Epithelial cell of prostate (primary cell): Measurements from ENCODE around the gene MAP2K2.

Experiments used
- DNase-seq: peaks from one replicate; pipeline ENCODE4 v3.0.0-alpha.2; 2011; ENCODE audit warnings: low read depth, low spot score
- H3K27ac ChIP-seq: fragments of 450-650 bp; 2 replicates; pipeline ENCODE4 v1.5.1; 2017; ENCODE audit warnings: mild to moderate bottlenecking

MAP2K2 gene

DNA sequence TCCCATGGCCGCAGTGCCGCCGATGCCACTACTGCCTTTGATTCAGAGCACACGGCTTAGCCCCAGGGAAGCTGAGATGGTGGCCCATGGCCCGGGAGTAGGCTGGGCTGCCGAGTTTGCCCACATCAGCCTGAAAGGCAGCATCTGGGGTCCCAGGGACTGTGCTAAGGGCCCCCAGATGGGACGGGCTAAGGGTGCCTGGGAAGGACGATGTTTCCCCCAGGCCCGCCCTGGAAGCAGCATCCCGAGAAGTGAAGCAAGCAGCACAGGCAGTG is 22.5 kb downstream of the MAP2K2 start:
- no peak overlapping the region for H3K27ac ChIP-seq
- no peak for DNase-seq

- DNase-seq = no peak
- no peak overlapping the region for H3K27ac ChIP-seq
These were observed 23.1 kb downstream of the MAP2K2 start for GRCh38 chr19:4100647-4101495.

GRCh38 chr19:4099041-4099764 is 24.7 kb downstream of the MAP2K2 start:
- no peak overlapping the region for H3K27ac ChIP-seq
- DNase-seq = no peak

DNA sequence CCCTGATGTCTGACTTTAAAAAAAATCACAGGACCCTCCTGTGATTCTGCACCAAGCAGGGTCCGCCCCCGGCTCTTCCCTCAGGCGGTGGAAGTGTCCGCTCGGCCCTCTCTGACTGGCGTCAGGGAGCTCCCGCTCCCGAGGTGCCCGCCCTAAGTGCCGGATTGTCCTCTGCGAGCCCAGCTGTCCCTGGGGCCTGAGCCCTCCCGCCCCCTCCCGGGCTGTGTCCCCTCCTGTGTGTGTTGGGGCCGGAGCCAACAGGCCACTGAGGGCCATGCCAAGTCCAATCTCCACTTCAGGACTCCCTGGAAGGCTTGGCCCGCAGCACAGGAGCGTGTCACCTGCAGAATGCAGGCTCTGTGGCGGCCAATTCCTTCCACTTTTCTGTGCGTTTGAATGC is 25.4 kb downstream of the MAP2K2 start:
- no peak for DNase-seq
- H3K27ac ChIP-seq = no peak overlapping the region

- no peak for DNase-seq
- H3K27ac ChIP-seq = no peak overlapping the region
These were observed 26.4 kb downstream of the MAP2K2 start for GRCh38 chr19:4097501-4097900.

DNA sequence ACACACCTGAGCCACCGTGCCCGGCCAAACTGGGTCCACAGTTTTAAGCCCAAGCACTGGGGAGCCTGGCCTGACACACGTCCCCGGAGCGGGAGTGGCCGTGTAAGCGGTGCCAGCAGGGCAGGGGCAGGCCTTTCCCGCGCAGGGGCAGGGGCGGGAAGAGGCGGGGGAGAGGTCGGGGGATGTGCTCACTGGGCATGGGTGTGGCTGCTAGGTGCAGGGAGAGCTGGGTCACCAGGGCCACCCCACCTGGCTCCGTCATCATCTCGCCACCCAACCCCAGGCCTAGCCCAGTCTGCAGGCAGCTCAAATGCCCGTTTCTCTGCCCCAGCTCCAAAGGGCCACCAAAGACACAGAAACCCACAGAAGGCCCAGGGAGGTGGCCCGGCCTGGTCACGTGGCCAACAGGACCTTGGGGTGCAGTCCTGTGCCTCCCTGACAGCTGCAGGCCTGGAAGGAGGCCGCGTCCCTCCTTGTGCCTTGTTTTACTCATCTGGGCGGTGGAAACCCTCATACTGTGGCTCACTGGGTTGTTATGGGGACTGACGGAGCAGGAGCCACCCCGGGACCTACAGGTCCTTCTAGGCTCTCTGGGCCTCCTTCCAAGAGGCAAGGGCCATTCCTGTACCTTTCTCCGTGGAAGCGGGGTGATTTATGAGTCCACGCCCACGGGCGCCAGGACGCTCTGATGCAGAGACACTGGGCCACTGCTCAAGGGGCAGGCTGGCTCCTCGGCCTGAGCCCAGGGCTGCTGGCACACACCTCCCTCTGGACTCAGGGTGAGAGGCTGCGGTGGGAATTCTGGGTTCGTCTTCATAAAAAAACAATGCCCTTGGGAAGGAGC is 27.7 kb downstream of the MAP2K2 start:
- no peak overlapping the region for H3K27ac ChIP-seq
- no peak for DNase-seq

GRCh38 chr19:4095488-4095844 is 28.5 kb downstream of the MAP2K2 start:
- H3K27ac ChIP-seq = no peak overlapping the region
- no peak for DNase-seq

DNA sequence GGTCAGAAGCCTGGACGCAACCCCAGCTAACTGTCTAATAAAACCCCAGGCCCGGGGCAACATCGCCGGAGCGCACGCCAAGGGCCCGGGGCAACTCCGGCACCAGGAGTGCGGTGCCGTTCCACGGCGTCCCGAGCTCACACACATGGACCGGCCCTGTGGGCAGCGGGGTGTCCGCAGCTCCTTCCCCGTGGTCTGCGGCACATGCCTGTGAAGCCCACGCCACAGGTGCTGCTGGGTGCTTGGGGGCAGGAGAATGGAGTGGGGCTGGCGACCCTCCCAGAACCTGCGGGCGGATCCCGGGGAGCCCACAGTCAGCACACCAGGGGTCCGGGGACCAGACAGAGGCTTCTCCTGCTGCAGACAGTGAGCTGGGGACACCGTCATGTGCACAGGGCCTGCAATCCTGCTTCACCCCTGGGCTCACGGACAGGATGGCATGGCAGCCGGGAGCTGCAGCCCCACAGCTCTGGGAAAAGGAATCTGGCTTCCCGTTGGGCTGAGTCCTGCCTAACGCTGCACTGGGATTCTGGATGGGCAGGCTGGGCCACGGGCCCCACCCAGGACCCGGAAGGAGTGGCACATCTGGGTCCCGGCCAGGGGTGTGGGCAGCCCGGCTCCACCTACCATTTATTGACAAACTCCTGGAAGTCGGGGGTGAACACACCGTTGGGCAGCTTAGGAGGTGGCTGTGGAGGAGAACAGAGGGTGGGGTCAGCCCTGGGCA is 29.0 kb downstream of the MAP2K2 start:
- no peak overlapping the region for H3K27ac ChIP-seq
- no peak for DNase-seq

DNA sequence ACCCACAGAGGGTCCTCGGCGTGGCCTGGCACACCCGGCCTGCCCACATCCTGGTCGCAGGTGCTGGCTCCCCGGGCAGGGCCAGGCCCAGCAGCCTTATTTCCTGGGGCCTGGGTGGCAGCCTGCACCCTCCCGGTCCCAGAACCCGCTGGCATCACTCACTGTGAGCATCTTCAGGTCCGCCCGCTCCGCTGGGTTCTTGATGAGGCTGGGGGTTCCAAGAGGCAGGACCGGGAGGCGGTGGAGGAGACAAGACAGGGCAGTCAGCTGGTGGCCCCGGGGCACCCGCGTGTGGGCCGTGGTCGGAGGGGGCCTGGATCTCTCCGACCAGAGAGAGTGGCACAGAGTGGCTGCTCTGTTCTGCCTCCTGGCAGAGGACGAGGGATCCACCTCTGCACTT is 29.6 kb downstream of the MAP2K2 start:
- H3K27ac ChIP-seq = no peak overlapping the region
- DNase-seq = no peak

DNA sequence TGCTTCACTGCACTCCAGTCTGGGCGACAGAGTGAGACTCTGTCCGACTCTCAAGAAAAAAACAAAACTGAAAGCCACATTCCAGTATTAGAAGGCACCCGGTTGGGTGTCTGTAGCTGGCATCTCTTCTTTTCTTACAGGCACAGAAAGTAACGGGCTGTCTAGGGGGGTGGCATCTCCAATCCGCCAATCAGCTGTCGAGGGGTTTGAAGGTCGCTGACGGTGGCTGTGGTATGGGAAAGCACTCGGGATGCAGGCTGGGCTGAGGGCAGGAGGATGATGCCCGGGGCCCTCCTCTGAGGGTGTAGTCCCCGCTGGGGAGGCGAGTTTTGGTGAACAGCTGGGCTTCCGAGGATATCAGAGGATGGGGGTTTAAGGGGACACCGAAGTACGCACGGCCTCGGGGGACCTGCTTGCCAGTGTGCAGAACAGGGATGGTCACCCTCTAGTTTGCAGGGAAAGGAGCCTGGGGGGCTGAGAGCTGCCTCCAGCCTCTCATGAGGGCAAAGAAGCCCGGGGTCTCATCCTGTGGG is 30.2 kb downstream of the MAP2K2 start:
- H3K27ac ChIP-seq = no peak overlapping the region
- DNase-seq = no peak

DNA sequence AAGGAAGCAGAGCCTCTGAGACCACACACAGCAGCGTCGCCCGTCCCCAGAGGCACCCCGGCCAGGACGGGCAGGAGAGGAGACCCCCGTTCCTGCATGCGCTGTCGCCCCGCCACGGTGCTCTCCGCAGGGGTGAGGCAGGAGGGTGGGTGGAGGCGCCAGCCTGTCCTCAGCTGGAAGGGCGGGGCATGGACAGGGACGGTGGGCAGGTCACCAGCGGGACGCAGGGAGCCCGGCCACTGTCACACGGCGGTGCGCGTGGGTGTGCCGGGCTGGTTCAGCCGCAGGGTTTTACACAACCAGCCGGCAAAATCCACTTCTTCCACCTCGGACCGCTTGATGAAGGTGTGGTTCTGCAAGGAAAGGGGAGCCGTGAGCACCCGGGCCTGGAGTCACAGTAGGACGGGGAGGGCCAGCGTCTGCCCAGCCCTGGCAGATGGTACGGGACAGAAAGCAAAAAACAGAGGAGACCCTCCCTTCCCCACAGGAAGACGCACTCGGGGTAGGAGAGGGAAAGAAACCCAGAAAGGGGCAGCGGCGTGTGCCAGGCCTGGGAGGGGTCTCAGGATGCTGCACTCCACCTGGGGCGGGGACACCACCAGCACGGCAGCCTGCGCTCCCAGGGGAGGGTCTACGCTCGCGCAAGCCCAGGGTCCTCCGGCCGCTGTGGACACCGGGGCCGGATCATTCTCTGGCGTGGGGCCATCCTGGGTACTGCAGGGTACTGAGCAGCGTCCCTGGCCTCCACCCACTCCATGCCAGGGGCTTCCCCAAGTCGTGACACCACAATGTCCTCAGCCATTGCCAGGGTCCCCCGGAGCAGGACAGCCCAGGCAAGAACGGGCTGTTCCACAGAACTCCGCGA is 33.3 kb downstream of the MAP2K2 start:
- no peak for DNase-seq
- no peak overlapping the region for H3K27ac ChIP-seq

GRCh38 chr19:4089946-4090345 is 34.0 kb downstream of the MAP2K2 start:
- H3K27ac ChIP-seq = no peak overlapping the region

DNA sequence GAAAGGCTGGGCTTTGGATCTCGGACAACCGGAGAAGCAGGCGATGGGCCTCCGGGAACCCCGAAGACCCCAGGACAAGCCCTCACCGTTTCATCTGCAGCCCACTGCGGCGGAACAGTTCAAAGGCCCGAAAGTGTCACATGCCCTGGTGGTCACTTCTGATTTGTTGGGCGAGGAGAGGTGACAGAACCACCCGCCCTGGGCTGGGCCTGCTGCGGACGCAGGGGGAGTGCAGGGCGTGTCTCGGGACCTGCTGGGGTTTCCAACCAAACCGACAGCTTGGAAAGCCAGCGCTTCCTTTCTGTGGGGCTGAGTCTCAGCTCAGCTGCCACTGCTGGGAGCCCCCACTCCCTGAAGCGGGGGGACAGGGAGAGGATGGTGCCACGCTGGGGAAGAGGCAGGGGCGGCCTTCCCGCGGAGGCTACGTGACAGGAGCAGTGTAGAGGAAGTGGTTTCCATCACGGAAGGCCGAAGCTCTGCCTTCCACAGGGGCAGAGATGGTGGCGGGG is 34.5 kb downstream of the MAP2K2 start:
- DNase-seq = no peak
- H3K27ac ChIP-seq = no peak overlapping the region

More at GRCh38 chr19:4089946-4090345, 34.0 kb downstream of the MAP2K2 start:
- DNase-seq = no peak

DNA sequence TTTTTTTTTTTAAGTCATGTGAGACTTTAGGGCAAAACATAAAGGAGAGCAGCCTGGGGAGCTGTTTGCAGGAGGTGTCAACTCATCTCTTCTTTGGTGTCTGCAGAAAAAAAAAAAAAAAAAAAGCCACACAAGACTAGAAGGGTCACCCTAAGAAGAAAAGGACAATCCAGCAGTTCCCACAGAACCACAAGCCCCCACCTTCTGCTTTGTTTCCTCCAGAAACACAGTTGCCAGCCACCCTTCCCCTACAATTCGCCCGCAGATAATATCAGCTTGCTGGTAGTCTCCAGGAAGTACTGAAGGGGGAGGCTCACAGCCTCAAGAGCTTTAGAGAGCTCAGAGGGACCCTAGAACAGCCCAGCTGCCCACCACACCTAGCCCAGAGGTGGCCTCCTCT is 34.9 kb downstream of the MAP2K2 start:
- H3K27ac ChIP-seq = no peak overlapping the region
- DNase-seq = no peak

GRCh38 chr19:4087787-4088679 is 35.9 kb downstream of the MAP2K2 start:
- no peak for DNase-seq
- H3K27ac ChIP-seq = no peak overlapping the region

- H3K27ac ChIP-seq = no peak overlapping the region
- no peak for DNase-seq
These were observed 37.5 kb downstream of the MAP2K2 start for GRCh38 chr19:4086411-4086867.

DNA sequence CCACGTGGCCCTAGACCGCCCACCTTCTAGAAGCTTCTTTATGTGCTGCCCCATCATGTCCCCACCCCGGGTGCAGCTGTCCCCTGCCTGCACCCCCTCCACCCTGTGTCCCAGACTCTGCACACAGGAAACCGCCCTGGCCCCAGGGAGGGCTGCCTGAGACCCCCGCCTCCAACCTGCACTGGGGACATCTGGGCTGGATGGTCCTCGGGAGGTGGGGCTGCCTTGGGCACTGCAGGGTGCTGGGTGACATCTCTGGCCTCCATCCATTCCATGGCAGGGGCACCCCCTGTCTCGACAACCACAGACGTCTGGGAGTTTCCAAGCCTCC is 39.4 kb downstream of the MAP2K2 start:
- H3K27ac ChIP-seq = peak overlapping the region; percentile 10
- DNase-seq = no peak
